CD4-positive, alpha-beta memory T cell (primary cell): ENCODE data around the gene ADAM30. TPM values are rescaled to one million over a fixed set of nuclear protein-coding genes. Genes with fewer than 3 reads are reported as not detected.

Source experiments
- CTCF ChIA-PET: fragments of 350-600 bp; sonication (Branson Sonifier 250); formaldehyde crosslinking; loops from one replicate; lab custom pipeline; 2021; ENCODE audit warnings: inconsistent platforms; ENCODE audit not compliant: partially characterized antibody; lab: Charles Lee
- POLR2A ChIA-PET: fragments of 350-600 bp; sonication (Branson Sonifier 250); formaldehyde crosslinking; loops from one replicate; lab custom pipeline; 2021; ENCODE audit not compliant: partially characterized antibody; lab: Charles Lee
- DNase-seq, 5 donors: peaks; one replicate each; pipeline versions ENCODE4 v3.0.0 to v3.0.0-alpha.2; 2020 to 2022; ENCODE audit warnings: mixed read lengths in 1 of 5
- H3K27ac ChIP-seq: one replicate; pipeline ENCODE4 v1.7.0; 2013; ENCODE audit warnings: low read depth, low read length
- H3K27me3 ChIP-seq: 2 replicates; pipeline ENCODE4 v1.7.0; 2013; ENCODE audit warnings: mild to moderate bottlenecking, low read length, moderate library complexity; ENCODE audit not compliant: insufficient read depth
- H3K36me3 ChIP-seq: 2 replicates; pipeline ENCODE4 v1.7.0; 2013; ENCODE audit warnings: mild to moderate bottlenecking, low read length, moderate library complexity; ENCODE audit not compliant: insufficient read depth
- H3K4me1 ChIP-seq: 2 replicates; pipeline ENCODE4 v1.7.0; 2013; ENCODE audit warnings: mild to moderate bottlenecking, low read length, moderate library complexity; ENCODE audit not compliant: insufficient read depth
- H3K4me3 ChIP-seq, 2 donors: one replicate each; pipeline ENCODE4 v1.7.0; 2013; ENCODE audit warnings: low read length in 2 of 2, mild to moderate bottlenecking in 1 of 2
- H3K9me3 ChIP-seq, 2 donors: one replicate each; pipeline ENCODE4 v1.7.0; 2013; ENCODE audit warnings: low read length in 2 of 2, control low read depth in 1 of 2; ENCODE audit not compliant: control insufficient read depth in 1 of 2
- H3K27ac Mint-ChIP-seq, 7 donors: one replicate each; pipeline ENCODE4 v1.8.0; 2020 to 2021; ENCODE audit warnings: mixed read lengths in 7 of 7, mild to moderate bottlenecking in 6 of 7, inconsistent platforms in 3 of 7, moderate library complexity in 3 of 7
- H3K27me3 Mint-ChIP-seq, 2 donors: one replicate each; pipeline ENCODE4 v1.8.0; 2020 to 2021; ENCODE audit warnings: mixed read lengths in 2 of 2
- H3K36me3 Mint-ChIP-seq, 2 donors: one replicate each; pipeline ENCODE4 v1.8.0; 2020 to 2021; ENCODE audit warnings: mixed read lengths in 2 of 2, inconsistent platforms in 1 of 2, mild to moderate bottlenecking in 1 of 2
- H3K4me1 Mint-ChIP-seq, 4 donors: one replicate each; pipeline ENCODE4 v1.8.0; 2020 to 2021; ENCODE audit warnings: mixed read lengths in 4 of 4, mild to moderate bottlenecking in 1 of 4
- H3K4me3 Mint-ChIP-seq, 8 donors: one replicate each; pipeline ENCODE4 v1.8.0; 2020 to 2021; ENCODE audit warnings: mixed read lengths in 8 of 8, mild to moderate bottlenecking in 7 of 8, moderate library complexity in 6 of 8, inconsistent platforms in 3 of 8
- H3K9me3 Mint-ChIP-seq, 8 donors: one replicate each; pipeline ENCODE4 v1.8.0; 2020 to 2021; ENCODE audit warnings: mixed read lengths in 8 of 8, mild to moderate bottlenecking in 5 of 8, inconsistent platforms in 3 of 8, moderate library complexity in 1 of 8
- intact Hi-C: fragments of 100-400 bp; cut with micrococcal nuclease; formaldehyde crosslinking; loops from one replicate; pipeline ENCODE4 v1.15.1; 2023
- polyA plus RNA-seq, 2 donors: library from polyadenylated mRNA; unstranded; fragments of 300-500 nt; fragmentation: Illumina TruSeq; gene quantifications; one replicate each; pipeline ENCODE4 v1.2.3, GENCODE V29; 2021
- total RNA-seq, 2 experiments: library from RNA; stranded (reverse); gene quantifications; one replicate each; pipeline ENCODE4 v1.2.3, GENCODE V29; 2021

ADAM30 gene
- total and polyA plus RNA-seq, 4 experiments from 2014 or later, result not detected

DNA sequence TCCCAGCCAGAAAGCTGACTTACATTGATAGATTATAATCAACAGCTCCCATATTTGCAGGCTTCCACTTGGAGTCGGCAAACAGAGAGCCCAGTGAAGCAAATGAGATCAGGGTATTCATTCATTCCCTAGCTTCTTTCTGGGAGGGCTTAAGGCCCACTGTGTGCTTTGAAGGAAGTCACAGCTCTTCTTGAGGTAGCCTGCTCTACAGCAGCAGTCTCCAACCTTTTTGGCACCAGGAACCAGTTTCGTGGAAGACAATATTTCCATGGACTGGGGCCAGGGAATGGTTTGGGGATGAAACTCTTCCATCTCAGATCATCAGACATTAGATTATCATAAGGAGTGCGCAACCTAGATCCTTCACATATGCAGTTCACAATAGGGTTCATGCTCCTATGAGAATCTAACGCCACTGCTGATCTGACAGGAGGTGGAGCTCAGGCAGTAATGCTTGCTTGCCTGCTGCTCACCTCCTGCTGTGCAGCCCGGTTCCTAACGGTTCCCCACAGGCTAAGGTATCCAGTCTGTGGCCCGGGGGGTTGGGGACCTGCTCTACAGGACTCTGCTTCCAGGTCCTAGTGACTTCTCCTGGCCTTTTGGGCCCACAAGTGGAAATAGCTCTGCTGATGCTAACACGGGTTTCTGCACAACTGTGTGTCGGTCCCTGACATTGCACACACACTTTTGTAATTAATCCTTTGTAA is 13.7 kb upstream of the ADAM30 start:
- peaks cover 0 to 4% of the 10 kb centered on the region in 2 donors for H3K27me3 Mint-ChIP-seq
- intact Hi-C loops, result no loop called here
- Histone ChIP-seq H3K27ac (no peak overlapping the region), H3K36me3 (no peaks in the 10 kb centered on the region), H3K4me1 (no peaks in the 10 kb centered on the region), H3K9me3 (no peaks in the 10 kb centered on the region), H3K27me3 (no peaks in the 10 kb centered on the region), H3K4me3 (no peak overlapping the region)
- POLR2A ChIA-PET, result no interaction called here
- peaks cover 24 to 28% of the 10 kb centered on the region in 2 donors for H3K36me3 Mint-ChIP-seq
- DNase-seq, result no peak
- H3K27ac Mint-ChIP-seq, result no peak overlapping the region
- H3K9me3 Mint-ChIP-seq, result peaks cover 0 to 19% (median 11%) of the 10 kb centered on the region in 8 donors
- CTCF ChIA-PET, result no interaction called here
- H3K4me1 Mint-ChIP-seq, result no peaks in the 10 kb centered on the region
- no peak overlapping the region for H3K4me3 Mint-ChIP-seq

DNA sequence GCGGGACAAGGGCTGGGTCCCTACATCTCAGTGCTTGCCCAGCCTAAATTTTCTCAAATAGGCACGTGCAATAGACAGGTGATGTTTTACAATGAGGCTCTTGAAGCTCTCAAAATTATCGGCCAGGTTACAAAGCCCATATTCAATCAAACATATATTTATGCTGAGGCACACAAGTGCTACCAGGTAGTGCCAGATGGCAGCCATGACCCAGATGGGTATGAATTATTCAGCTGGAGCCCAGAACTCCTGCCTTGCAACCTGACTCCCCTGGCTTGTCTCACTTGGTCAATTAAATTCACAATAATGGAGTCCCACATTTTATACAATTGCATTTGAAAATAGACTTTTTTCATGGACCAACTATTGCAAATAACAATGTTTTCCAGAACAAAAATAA is 12.3 kb upstream of the ADAM30 start:
- H3K27ac Mint-ChIP-seq, result no peak overlapping the region
- DNase-seq, result no peak
- no peaks in the 10 kb centered on the region for H3K4me1 Mint-ChIP-seq
- no peak overlapping the region for H3K4me3 ChIP-seq
- H3K4me1 ChIP-seq, result no peaks in the 10 kb centered on the region
- H3K36me3 Mint-ChIP-seq, result peaks cover 12 to 16% of the 10 kb centered on the region in 2 donors
- intact Hi-C loops, result no loop called here
- no peaks in the 10 kb centered on the region for H3K9me3 ChIP-seq
- H3K36me3 ChIP-seq, result no peaks in the 10 kb centered on the region
- CTCF ChIA-PET, result no interaction called here
- H3K9me3 Mint-ChIP-seq, result peaks cover 0 to 25% (median 17%) of the 10 kb centered on the region in 8 donors
- H3K27me3 ChIP-seq, result no peaks in the 10 kb centered on the region
- peaks cover 0 to 9% of the 10 kb centered on the region in 2 donors for H3K27me3 Mint-ChIP-seq
- no peak overlapping the region for H3K4me3 Mint-ChIP-seq
- POLR2A ChIA-PET, result no interaction called here
- no peak overlapping the region for H3K27ac ChIP-seq

DNA sequence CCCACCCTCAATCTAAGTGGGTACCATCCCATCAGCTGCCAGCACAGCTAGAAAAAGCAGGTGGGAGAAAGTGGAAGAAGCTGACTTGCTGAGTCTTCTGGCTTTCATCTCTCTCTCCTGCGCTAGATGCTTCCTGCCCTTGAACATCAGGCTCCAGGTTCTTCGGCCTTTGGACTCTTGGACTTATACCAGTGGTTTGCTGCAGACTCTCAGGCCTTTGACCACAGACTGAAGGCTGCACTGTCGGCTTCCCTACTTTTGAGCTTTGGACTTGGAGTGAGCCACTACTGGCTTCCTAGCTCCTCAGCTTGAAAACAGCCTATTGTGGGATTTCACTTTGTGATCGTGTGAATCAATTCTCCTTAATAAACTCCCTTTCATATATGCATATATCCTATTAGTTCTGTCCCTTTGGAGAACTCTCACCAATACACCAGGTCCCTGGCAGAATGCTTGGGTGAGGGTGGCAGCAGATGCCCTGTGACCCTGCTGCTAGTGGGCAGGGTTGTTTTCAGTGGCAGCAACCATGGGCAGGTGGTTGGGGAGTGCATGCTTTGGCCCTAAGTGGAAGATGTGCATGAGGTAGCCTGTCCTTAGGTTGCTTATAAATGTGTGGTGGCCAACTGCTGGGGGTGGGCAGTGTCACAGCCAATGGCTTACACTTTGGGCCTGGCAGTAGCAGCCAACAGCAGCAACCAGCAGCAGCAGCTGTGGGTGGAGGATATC is 10.8 kb upstream of the ADAM30 start:
- Histone ChIP-seq H3K27ac (no peak overlapping the region), H3K27me3 (no peaks in the 10 kb centered on the region), H3K36me3 (no peaks in the 10 kb centered on the region), H3K4me3 (no peak overlapping the region), H3K9me3 (no peaks in the 10 kb centered on the region), H3K4me1 (no peaks in the 10 kb centered on the region)
- Mint-ChIP-seq H3K27ac (no peak overlapping the region), H3K27me3 (peaks cover 0 to 9% of the 10 kb centered on the region in 2 donors), H3K36me3 (peaks cover 1 to 4% of the 10 kb centered on the region in 2 donors), H3K4me3 (no peak overlapping the region), H3K4me1 (no peaks in the 10 kb centered on the region), H3K9me3 (peaks cover 0 to 26% (median 17%) of the 10 kb centered on the region in 8 donors)
- DNase-seq, result no peak
- ChIA-PET CTCF (no interaction called here), POLR2A (no interaction called here)
- intact Hi-C loops, result no loop called here

DNA sequence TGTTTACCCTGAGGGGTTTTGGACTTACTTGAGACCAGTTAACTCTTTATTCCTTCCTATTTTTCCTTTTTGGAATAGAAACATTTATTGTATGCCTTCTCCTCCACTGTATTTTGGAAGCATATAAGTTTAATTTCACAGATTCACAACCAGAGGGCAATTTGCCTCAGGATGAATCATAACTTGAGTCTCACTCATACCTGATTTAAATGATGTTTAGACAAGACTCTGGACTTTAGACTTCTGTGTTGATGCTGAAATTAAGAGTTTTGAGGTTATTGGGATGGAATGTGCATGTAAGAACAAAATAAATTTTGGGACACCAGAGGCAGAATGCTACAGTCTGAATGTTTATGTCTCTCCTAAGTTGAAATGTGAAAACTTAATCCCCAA is 7.1 kb upstream of the ADAM30 start:
- Mint-ChIP-seq H3K27ac (no peak overlapping the region), H3K4me1 (no peaks in the 10 kb centered on the region), H3K9me3 (peaks cover 0 to 26% (median 17%) of the 10 kb centered on the region in 8 donors), H3K4me3 (no peak overlapping the region), H3K27me3 (peaks cover 0 to 11% of the 10 kb centered on the region in 2 donors), H3K36me3 (peaks cover 1 to 4% of the 10 kb centered on the region in 2 donors)
- DNase-seq, result no peak
- no peak overlapping the region for H3K27ac ChIP-seq
- intact Hi-C loops, result no loop called here
- no peaks in the 10 kb centered on the region for H3K36me3 ChIP-seq
- no peaks in the 10 kb centered on the region for H3K4me1 ChIP-seq
- H3K4me3 ChIP-seq, result no peak overlapping the region
- H3K27me3 ChIP-seq, result no peaks in the 10 kb centered on the region
- no peaks in the 10 kb centered on the region for H3K9me3 ChIP-seq
- CTCF ChIA-PET, result no interaction called here
- POLR2A ChIA-PET, result no interaction called here

DNA sequence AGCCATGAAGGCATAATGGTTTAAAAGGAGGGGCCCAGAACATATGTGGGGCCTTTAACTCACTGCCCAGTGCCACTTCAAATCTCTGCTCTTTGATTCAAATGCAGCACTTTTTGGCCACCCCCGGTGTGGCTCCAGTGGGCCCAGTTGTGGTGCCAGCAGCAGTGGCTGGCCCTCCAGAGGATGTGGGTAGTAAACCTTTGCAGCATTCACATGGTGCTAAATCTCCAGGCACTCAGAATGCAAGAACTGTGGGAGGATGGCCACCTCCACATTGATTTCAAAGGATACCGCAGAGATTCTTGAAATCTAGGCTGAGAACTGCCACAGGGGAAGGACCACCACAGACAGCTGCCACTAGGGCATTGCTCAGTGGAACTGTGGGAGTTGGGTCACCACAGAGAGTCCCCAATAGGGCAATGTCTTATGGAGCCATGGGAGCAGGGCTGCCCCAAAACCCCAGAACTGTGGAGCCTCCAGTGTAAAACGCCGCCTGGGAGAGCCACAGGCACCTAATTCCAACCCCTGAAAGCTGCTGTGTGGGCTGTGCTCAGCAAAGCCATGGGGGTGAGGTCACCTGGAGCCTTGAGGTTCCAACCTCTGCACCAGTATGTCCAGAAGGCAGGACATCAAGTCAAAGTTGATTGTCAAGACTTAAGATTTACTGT is 6.6 kb upstream of the ADAM30 start:
- H3K36me3 ChIP-seq, result no peaks in the 10 kb centered on the region
- CTCF ChIA-PET, result no interaction called here

DNA sequence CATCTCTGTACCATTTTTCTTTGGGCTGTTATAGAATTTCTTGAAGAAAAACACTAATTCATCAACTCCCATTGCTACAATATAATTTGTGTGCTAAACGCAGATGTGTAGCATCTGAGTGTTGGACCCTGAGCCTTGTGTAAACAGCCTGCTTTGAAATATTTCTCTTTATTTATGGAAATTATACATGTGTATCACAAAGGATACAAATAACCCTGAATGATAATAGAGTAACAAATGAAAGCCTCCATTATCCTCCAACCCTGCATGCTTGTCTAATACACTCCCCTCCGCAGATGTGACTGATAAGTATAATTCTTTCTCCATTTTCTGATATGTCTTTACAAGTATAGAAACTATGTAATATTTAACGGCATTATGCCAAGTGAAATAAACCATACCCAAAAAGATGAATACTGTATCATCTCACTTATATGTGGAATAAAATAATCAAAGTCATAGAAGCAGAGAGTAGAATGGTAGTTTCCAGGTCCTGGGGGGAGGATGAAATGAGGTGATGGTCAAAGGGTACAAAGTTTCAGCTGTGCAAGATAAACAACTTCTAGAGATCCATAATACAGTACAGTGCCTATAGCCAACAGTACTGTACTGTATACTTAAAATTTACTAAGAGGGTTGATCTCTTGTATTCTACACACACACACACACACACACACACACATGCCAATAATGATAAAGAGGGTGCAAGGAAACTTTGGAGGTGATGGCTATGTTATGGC is 2.8 kb upstream of the ADAM30 start:
- H3K9me3 Mint-ChIP-seq, result peaks cover 0 to 6% (median 0%) of the 10 kb centered on the region in 8 donors
- intact Hi-C loops, result no loop called here
- no peaks in the 10 kb centered on the region for H3K9me3 ChIP-seq
- ChIA-PET POLR2A (no interaction called here), CTCF (interaction anchor here (1.1 kb wide), 1 partner anchor 13 kb away, joined by 3 read pairs; no protein-coding TSS in a partner anchor)
- H3K27ac ChIP-seq, result no peak overlapping the region
- no peak overlapping the region for H3K27ac Mint-ChIP-seq
- H3K27me3 ChIP-seq, result no peaks in the 10 kb centered on the region
- peaks cover under 1% of the 10 kb centered on the region for H3K4me1 ChIP-seq
- no peak overlapping the region for H3K4me3 Mint-ChIP-seq
- H3K27me3 Mint-ChIP-seq, result peaks cover 6 to 10% of the 10 kb centered on the region in 2 donors
- no peak for DNase-seq
- H3K4me1 Mint-ChIP-seq, result no peaks in the 10 kb centered on the region
- H3K36me3 Mint-ChIP-seq, result peaks cover 0 to 1% of the 10 kb centered on the region in 2 donors
- no peaks in the 10 kb centered on the region for H3K36me3 ChIP-seq
- no peak overlapping the region for H3K4me3 ChIP-seq

More for the DNA sequence above, 6.6 kb upstream of the ADAM30 start:
- H3K4me1 Mint-ChIP-seq, result no peaks in the 10 kb centered on the region
- Histone ChIP-seq H3K4me3 (no peak overlapping the region), H3K4me1 (no peaks in the 10 kb centered on the region), H3K9me3 (no peaks in the 10 kb centered on the region), H3K27ac (no peak overlapping the region), H3K27me3 (no peaks in the 10 kb centered on the region)
- no peak overlapping the region for H3K27ac Mint-ChIP-seq
- peaks cover 1 to 4% of the 10 kb centered on the region in 2 donors for H3K36me3 Mint-ChIP-seq
- POLR2A ChIA-PET, result no interaction called here
- peaks cover 0 to 26% (median 17%) of the 10 kb centered on the region in 8 donors for H3K9me3 Mint-ChIP-seq
- no peak overlapping the region for H3K4me3 Mint-ChIP-seq
- H3K27me3 Mint-ChIP-seq, result peaks cover 0 to 11% of the 10 kb centered on the region in 2 donors
- intact Hi-C loops, result no loop called here
- DNase-seq, result no peak
